ENCODE results near the gene ANAPC13.

Gene ANAPC13

GRCh38 chr3:134485718-134486576 is at the start of gene ANAPC13, which contains the start of gene CEP63:
Gene ANAPC13, minus strand, starts transcription at chr3:134485985. Its CDS starts 3,081 bp downstream, at chr3:134482904.
Gene CEP63, plus strand, starts transcription at chr3:134486057. Its CDS starts 9,264 bp downstream, at chr3:134495321.
- DNase-seq, result peak; percentile 99

- peak; percentile 20 for DNase-seq
Measured at GRCh38 chr3:134535186-134535970, 49.6 kb upstream of the ANAPC13 start.

GRCh38 chr3:134533493-134533892 is 47.7 kb upstream of the ANAPC13 start:
- DNase-seq, result no peak

GRCh38 chr3:134527538-134528186 is 41.9 kb upstream of the ANAPC13 start:
- no peak for DNase-seq

- DNase-seq, result no peak
Measured at GRCh38 chr3:134527037-134527436, 41.3 kb upstream of the ANAPC13 start.

GRCh38 chr3:134526319-134526718 is 40.5 kb upstream of the ANAPC13 start:
- DNase-seq, result no peak

- DNase-seq, result no peak
Measured at GRCh38 chr3:134525293-134525692, 39.5 kb upstream of the ANAPC13 start.

GRCh38 chr3:134522541-134522940 is 36.8 kb upstream of the ANAPC13 start:
- DNase-seq, result no peak

GRCh38 chr3:134517791-134518190 is 32.0 kb upstream of the ANAPC13 start:
- peak; percentile 28 for DNase-seq

GRCh38 chr3:134516905-134517304 is 31.1 kb upstream of the ANAPC13 start:
- DNase-seq, result peak; percentile 29

GRCh38 chr3:134511500-134511899 is 25.7 kb upstream of the ANAPC13 start:
- no peak for DNase-seq

- DNase-seq, result no peak
Measured at GRCh38 chr3:134505485-134505884, 19.7 kb upstream of the ANAPC13 start.

- no peak for DNase-seq
Measured at GRCh38 chr3:134504132-134504531, 18.3 kb upstream of the ANAPC13 start.

- DNase-seq, result no peak
Measured at GRCh38 chr3:134503266-134503665, 17.5 kb upstream of the ANAPC13 start.

- DNase-seq, result peak; percentile 29
Measured at GRCh38 chr3:134496471-134497071, 10.8 kb upstream of the ANAPC13 start.

- DNase-seq, result no peak
Measured at GRCh38 chr3:134495980-134496379, 10.2 kb upstream of the ANAPC13 start.

- no peak for DNase-seq
Measured at GRCh38 chr3:134494495-134494894, 8.7 kb upstream of the ANAPC13 start.

GRCh38 chr3:134487406-134487805 is 1.6 kb upstream of the ANAPC13 start:
- DNase-seq, result no peak

- no peak for DNase-seq
Measured at GRCh38 chr3:134486577-134487041, 824 bp upstream of the ANAPC13 start.

GRCh38 chr3:134485075-134485717 is 589 bp downstream of the ANAPC13 start:
- DNase-seq, result no peak

- peak; percentile 88 for DNase-seq
Measured at GRCh38 chr3:134483195-134483900, 2.4 kb downstream of the ANAPC13 start.

Data from fibroblast of upper back skin (primary cell).